H9 (cell line): ENCODE measurements around the gene QDPR. TPM values are rescaled to one million over a fixed set of nuclear protein-coding genes. Genes with fewer than 3 reads are reported as not detected.

Source experiments
- DNase-seq: peaks from one replicate; pipeline ENCODE4 v3.0.0-alpha.2; 2017
- H2AFZ ChIP-seq: one replicate; pipeline ENCODE4 v1.6.1; 2013; ENCODE audit warnings: mild to moderate bottlenecking, low read length, control low read depth, moderate library complexity
- H2AK5ac ChIP-seq: 2 replicates; pipeline ENCODE4 v1.6.1; 2013; ENCODE audit warnings: low read length, control low read depth, mixed read lengths; ENCODE audit not compliant: insufficient read length
- H2BK120ac ChIP-seq: one replicate; pipeline ENCODE4 v1.6.1; 2013; ENCODE audit warnings: low read depth, mild to moderate bottlenecking, low read length, control low read depth, inconsistent platforms; ENCODE audit not compliant: poor library complexity, severe bottlenecking
- H2BK12ac ChIP-seq: 2 replicates; pipeline ENCODE4 v1.6.1; 2013; ENCODE audit warnings: low read length, control low read depth, mixed read lengths, low read depth; ENCODE audit not compliant: insufficient read length
- H2BK15ac ChIP-seq: 2 replicates; pipeline ENCODE4 v1.6.1; 2013; ENCODE audit warnings: low read depth, low read length, control low read depth
- H2BK20ac ChIP-seq: one replicate; pipeline ENCODE4 v1.6.1; 2013; ENCODE audit warnings: low read depth, mild to moderate bottlenecking, low read length, control low read depth, inconsistent platforms; ENCODE audit not compliant: poor library complexity, severe bottlenecking
- H2BK5ac ChIP-seq: 2 replicates; pipeline ENCODE4 v1.6.1; 2013; ENCODE audit warnings: low read length, control low read depth, mixed read lengths; ENCODE audit not compliant: insufficient read length
- H3K14ac ChIP-seq: 2 replicates; pipeline ENCODE4 v1.6.1; 2013; ENCODE audit warnings: low read length, control low read depth; ENCODE audit not compliant: insufficient read depth
- H3K18ac ChIP-seq: 2 replicates; pipeline ENCODE4 v1.6.1; 2013; ENCODE audit warnings: low read depth, mild to moderate bottlenecking, mixed read lengths, low read length, control low read depth; ENCODE audit not compliant: insufficient read length
- H3K23ac ChIP-seq: 2 replicates; pipeline ENCODE4 v1.6.1; 2013; ENCODE audit warnings: low read length, control low read depth, mixed read lengths, low read depth; ENCODE audit not compliant: insufficient read length
- H3K23me2 ChIP-seq: 2 replicates; pipeline ENCODE4 v1.6.1; 2013; ENCODE audit warnings: low read depth, mild to moderate bottlenecking, mixed read lengths, low read length, control low read depth; ENCODE audit not compliant: insufficient read length, poor library complexity, severe bottlenecking
- H3K27ac ChIP-seq: 2 replicates; pipeline ENCODE4 v1.5.1; 2013; ENCODE audit warnings: low read length, control low read depth, mixed read lengths, low read depth; ENCODE audit not compliant: insufficient read length
- H3K27me3 ChIP-seq: 2 replicates; pipeline ENCODE4 v1.6.1; 2013; ENCODE audit warnings: low read length, control low read depth, inconsistent platforms; ENCODE audit not compliant: insufficient read depth
- H3K4ac ChIP-seq: 2 replicates; pipeline ENCODE4 v1.6.1; 2013; ENCODE audit warnings: low read depth, mild to moderate bottlenecking, control low read depth, inconsistent platforms, low read length, moderate library complexity
- H3K4me1 ChIP-seq: 2 replicates; pipeline ENCODE4 v1.6.1; 2013; ENCODE audit warnings: low read length, control low read depth, inconsistent platforms; ENCODE audit not compliant: insufficient read depth
- H3K4me2 ChIP-seq: 2 replicates; pipeline ENCODE4 v1.6.1; 2013; ENCODE audit warnings: low read length, control low read depth, mixed read lengths; ENCODE audit not compliant: insufficient read length, insufficient read depth
- H3K56ac ChIP-seq: 2 replicates; pipeline ENCODE4 v1.6.1; 2013; ENCODE audit warnings: low read depth, mild to moderate bottlenecking, mixed read lengths, low read length, control low read depth; ENCODE audit not compliant: insufficient read length
- H3K79me1 ChIP-seq: 2 replicates; pipeline ENCODE4 v1.6.1; 2013; ENCODE audit warnings: low read depth, mild to moderate bottlenecking, moderate library complexity, low read length, control low read depth, inconsistent platforms; ENCODE audit not compliant: insufficient read depth, poor library complexity, severe bottlenecking
- H3K79me2 ChIP-seq: 2 replicates; pipeline ENCODE4 v1.6.1; 2013; ENCODE audit warnings: low read length, control low read depth, inconsistent platforms; ENCODE audit not compliant: insufficient read depth
- H3K9ac ChIP-seq: 2 replicates; pipeline ENCODE4 v1.6.1; 2013; ENCODE audit warnings: low read length, control low read depth, mixed read lengths; ENCODE audit not compliant: insufficient read length; ENCODE audit errors: extremely low read depth
- H3K9me3 ChIP-seq: one replicate; pipeline ENCODE4 v1.6.1; 2013; ENCODE audit warnings: low read depth, low read length, inconsistent platforms; ENCODE audit not compliant: control insufficient read depth
- H3T11ph ChIP-seq: one replicate; pipeline ENCODE4 v1.6.1; 2013; ENCODE audit warnings: mild to moderate bottlenecking, low read length, control low read depth, inconsistent platforms
- H4K20me1 ChIP-seq: one replicate; pipeline ENCODE4 v1.6.1; 2013; ENCODE audit not compliant: control insufficient read depth, insufficient read length, insufficient read depth
- H4K5ac ChIP-seq: 2 replicates; pipeline ENCODE4 v1.6.1; 2013; ENCODE audit warnings: low read depth, mild to moderate bottlenecking, mixed read lengths, low read length, control low read depth; ENCODE audit not compliant: insufficient read length
- H4K8ac ChIP-seq: replicated peaks from 2 replicates; pipeline ENCODE4 v1.6.1; 2013; ENCODE audit warnings: low read length, control low read depth, mixed read lengths, low read depth; ENCODE audit not compliant: insufficient read length
- H4K91ac ChIP-seq: 2 replicates; pipeline ENCODE4 v1.6.1; 2013; ENCODE audit warnings: low read depth, mild to moderate bottlenecking, moderate library complexity, mixed read lengths, low read length, control low read depth; ENCODE audit not compliant: insufficient read length
- H3K27ac Mint-ChIP-seq, 3 experiments: 2 replicates in 2 of 3; 3 replicates in 1 of 3; pipeline ENCODE4 v1.8.0; 2020 to 2021; ENCODE audit warnings: mixed read lengths in 3 of 3, mild to moderate bottlenecking in 1 of 3, moderate library complexity in 1 of 3
- H3K27me3 Mint-ChIP-seq: 2 replicates; pipeline ENCODE4 v1.8.0; 2021; ENCODE audit warnings: low read depth, mild to moderate bottlenecking, moderate library complexity, mixed read lengths
- H3K36me3 Mint-ChIP-seq, 3 experiments: 2 replicates in 2 of 3; 3 replicates in 1 of 3; pipeline ENCODE4 v1.8.0; 2020 to 2021; ENCODE audit warnings: low read depth in 3 of 3, mixed read lengths in 3 of 3; ENCODE audit not compliant: insufficient read depth in 1 of 3
- H3K4me1 Mint-ChIP-seq, 2 experiments: 2 replicates each; pipeline ENCODE4 v1.8.0; 2020; ENCODE audit warnings: mixed read lengths in 2 of 2
- H3K4me3 Mint-ChIP-seq, 2 experiments: 2 replicates in 1 of 2; 3 replicates in 1 of 2; pipeline ENCODE4 v1.8.0; 2020 to 2021; ENCODE audit warnings: mild to moderate bottlenecking in 2 of 2, mixed read lengths in 2 of 2, moderate library complexity in 1 of 2
- H3K9me3 Mint-ChIP-seq, 2 experiments: 2 replicates in 1 of 2; 3 replicates in 1 of 2; pipeline ENCODE4 v1.8.0; 2020; ENCODE audit warnings: mild to moderate bottlenecking in 2 of 2, mixed read lengths in 2 of 2, moderate library complexity in 1 of 2
- CTCF ChIP-seq: fragments of 200-600 bp; sonication (generic); conservative IDR thresholded peaks from 3 replicates; pipeline ENCODE4 v1.8.0; 2021; ENCODE audit warnings: antibody characterized with exemption, mild to moderate bottlenecking
- WGBS: extraction: QIAGEN DNeasy Blood & Tissue Kit; methylation state at CpG from one replicate; pipeline ENCODE4 v1.1.7; 2013; ENCODE audit warnings: missing lambda C conversion rate, low lambda C conversion rate, mixed read lengths; ENCODE audit not compliant: insufficient read length; ENCODE audit errors: extremely low coverage; 5-methylcytosine and 5-hydroxymethylcytosine counted together
- total RNA-seq: library from RNA; stranded (reverse); gene quantifications from 2 replicates; pipeline ENCODE4 v1.2.1, GENCODE V29; 2021

Gene QDPR
- total RNA-seq, 1 experiment from 2014 or later, result 23.5 TPM

GRCh38 chr4:17469931-17470674 lies 41.8 kb downstream of the QDPR start:
- Histone ChIP-seq H3K4me1 (no peaks in the 10 kb centered on the region), H3T11ph (no peak overlapping the region), H4K20me1 (no peaks in the 10 kb centered on the region), H3K79me2 (no peaks in the 10 kb centered on the region), H3K27me3 (no peaks in the 10 kb centered on the region), H3K23me2 (no peaks in the 10 kb centered on the region), H3K18ac (no peak overlapping the region), H4K5ac (no peak overlapping the region), H3K4me2 (no peak overlapping the region), H3K56ac (no peak overlapping the region), H4K8ac (no peak overlapping the region), H2AK5ac (no peak overlapping the region), H2BK15ac (no peak overlapping the region), H2BK5ac (no peak overlapping the region), H3K9me3 (no peaks in the 10 kb centered on the region), H4K91ac (no peak overlapping the region), H3K79me1 (no peaks in the 10 kb centered on the region), H3K4ac (no peak overlapping the region), H2BK120ac (no peak overlapping the region), H2BK20ac (no peak overlapping the region), H2AFZ (no peak overlapping the region), H2BK12ac (no peak overlapping the region), H3K9ac (no peak overlapping the region), H3K23ac (no peak overlapping the region), H3K27ac (no peak overlapping the region), H3K14ac (no peak overlapping the region)
- H3K4me3 Mint-ChIP-seq, result no peak overlapping the region
- no peak for DNase-seq
- H3K4me1 Mint-ChIP-seq, result peaks cover 3% of the 10 kb centered on the region in 2 experiments; a peak in 1 of 4 replicates
- no peaks in the 10 kb centered on the region for H3K9me3 Mint-ChIP-seq
- no peaks in the 10 kb centered on the region for H3K36me3 Mint-ChIP-seq
- no peak overlapping the region; a peak in 1 of 7 replicates for H3K27ac Mint-ChIP-seq
- no CpG with 5 or more reads among the region's 11 CpGs for WGBS
- no peak for TF ChIP-seq CTCF
- H3K27me3 Mint-ChIP-seq, result no peaks in the 10 kb centered on the region; the same call in 1 of the 2 replicates
